HCT116 (cell line): Measurements from ENCODE around the gene SCRN2. TPM values are rescaled to one million over a fixed set of nuclear protein-coding genes. Genes with fewer than 3 reads are reported as not detected.

ENCODE experiments used
- ATAC-seq: fragments of 200-7000 bp; cut with Tn5 transposase; 2 replicates; pipeline ENCODE4 v1.9.1; 2020; ENCODE audit warnings: mild to moderate bottlenecking, moderate library complexity
- BruUV-seq: library from RNA; stranded (reverse); fragments of 400-500 nt; replicated peaks from 2 replicates; lab custom pipeline; 2021; lab: Mats Ljungman, UMichigan
- CTCF ChIA-PET: fragments of 300-600 bp; sonication (Branson Sonifier 250); formaldehyde crosslinking; loops from one replicate; lab custom pipeline; 2021; ENCODE audit warnings: antibody characterized with exemption; lab: Charles Lee
- POLR2A ChIA-PET: fragments of 300-600, 350-600 bp; sonication (Branson Sonifier 250); formaldehyde crosslinking; loops from one replicate; lab custom pipeline; 2021; ENCODE audit warnings: antibody characterized with exemption; lab: Charles Lee
- RAD21 ChIA-PET, 2 experiments: fragments of 300-600 bp; sonication (Branson Sonifier 250); formaldehyde crosslinking; loops; one replicate each; lab custom pipeline; 2023; ENCODE audit warnings: low total read pairs in 2 of 2; ENCODE audit not compliant: uncharacterized antibody in 2 of 2, unreplicated experiment in 2 of 2, low non-redundant PET in 1 of 2; lab: Charles Lee
- DNase-seq: peaks from one replicate; pipeline ENCODE4 v3.0.0-alpha.2; 2010; ENCODE audit warnings: low read depth, low spot score
- H2AFZ ChIP-seq: fragments of 200-600 bp; shearing (Covaris generic), sonication (generic); 2 replicates; pipeline ENCODE4 v1.6.1; 2017; ENCODE audit warnings: low read depth, mixed run types, mixed read lengths, antibody characterized with exemption, low read length; ENCODE audit not compliant: poor library complexity, severe bottlenecking
- H3K27ac ChIP-seq: 2 replicates; pipeline ENCODE4 v1.5.1; 2012; ENCODE audit warnings: low read depth, low read length
- H3K27me3 ChIP-seq: fragments of 200-600 bp; sonication (generic); 2 replicates; pipeline ENCODE4 v1.6.1; 2016; ENCODE audit warnings: mixed run types, low read length, mixed read lengths; ENCODE audit not compliant: insufficient read depth
- H3K36me3 ChIP-seq, 2 experiments: fragments of 200-500 bp in 1 of 2; fragments of 200-600 bp in 1 of 2; sonication (Bioruptor generic) in 1 of 2; sonication (generic) in 1 of 2; 2 replicates each; pipeline versions ENCODE4 v1.5.1 to v1.6.1; 2014 to 2016; ENCODE audit warnings: low read length in 2 of 2, inconsistent platforms in 1 of 2, mixed read lengths in 1 of 2, mixed run types in 1 of 2; ENCODE audit not compliant: insufficient read depth in 2 of 2, control insufficient read depth in 1 of 2
- H3K4me1 ChIP-seq, 2 experiments: fragments of 200-600 bp in 1 of 2; sonication (generic) in 1 of 2; 2 replicates each; pipeline versions ENCODE4 v1.5.1 to v1.6.1; 2012 to 2017; ENCODE audit warnings: low read length in 2 of 2, inconsistent platforms in 1 of 2, mild to moderate bottlenecking in 1 of 2, mixed read lengths in 1 of 2, mixed run types in 1 of 2, moderate library complexity in 1 of 2; ENCODE audit not compliant: insufficient read depth in 2 of 2, control insufficient read depth in 1 of 2
- H3K4me2 ChIP-seq: fragments of 200-600 bp; sonication (generic); 2 replicates; pipeline ENCODE4 v1.6.1; 2017; ENCODE audit warnings: mixed run types, low read length, mixed read lengths
- H3K4me3 ChIP-seq, 2 experiments: fragments of 200-600 bp in 1 of 2; sonication (generic) in 1 of 2; replicated peaks in 1 of 2; 2 replicates each; pipeline ENCODE4 v1.5.1; 2011 to 2016; ENCODE audit warnings: low read length in 2 of 2, control low read depth in 1 of 2, low read depth in 1 of 2, mild to moderate bottlenecking in 1 of 2, mixed read lengths in 1 of 2, mixed run types in 1 of 2
- H3K79me2 ChIP-seq: fragments of 200-600 bp; sonication (generic); 2 replicates; pipeline ENCODE4 v1.6.1; 2017; ENCODE audit warnings: mild to moderate bottlenecking, mixed run types, low read length, moderate library complexity, mixed read lengths; ENCODE audit not compliant: insufficient read depth
- H3K9ac ChIP-seq: fragments of 200-600 bp; sonication (generic); 2 replicates; pipeline ENCODE4 v1.6.1; 2016; ENCODE audit warnings: low read length, mixed read lengths
- H3K9me2 ChIP-seq: fragments of 200-600 bp; sonication (generic), shearing (Covaris generic); 2 replicates; pipeline ENCODE4 v1.6.1; 2017; ENCODE audit warnings: mixed run types, mild to moderate bottlenecking, moderate library complexity; ENCODE audit not compliant: insufficient read depth
- H3K9me3 ChIP-seq, 2 experiments: fragments of 200-500 bp in 1 of 2; fragments of 200-600 bp in 1 of 2; sonication (Bioruptor generic) in 1 of 2; sonication (generic) in 1 of 2; 2 replicates each; pipeline ENCODE4 v1.6.1; 2014 to 2017; ENCODE audit warnings: low read length in 2 of 2, mixed read lengths in 2 of 2, inconsistent platforms in 1 of 2, low read depth in 1 of 2, mild to moderate bottlenecking in 1 of 2, mixed run types in 1 of 2, moderate library complexity in 1 of 2; ENCODE audit not compliant: control insufficient read depth in 1 of 2, insufficient read depth in 1 of 2
- H4K20me1 ChIP-seq: fragments of 200-600 bp; sonication (generic), shearing (Covaris generic); 2 replicates; pipeline ENCODE4 v1.6.1; 2017; ENCODE audit warnings: mixed run types, mild to moderate bottlenecking, moderate library complexity; ENCODE audit not compliant: insufficient read depth
- ATF3 ChIP-seq: IDR thresholded peaks from 2 replicates; pipeline ENCODE4 v1.6.1; 2012
- CEBPB ChIP-seq: IDR thresholded peaks from 2 replicates; pipeline ENCODE4 v1.6.1; 2012; ENCODE audit warnings: low read depth
- CTCF ChIP-seq, 3 experiments: fragments of 200-600 bp in 1 of 3; sonication (generic) in 1 of 3; IDR thresholded peaks in 2 of 3; conservative IDR thresholded peaks in 1 of 3; 2 replicates each; pipeline ENCODE4 v1.5.1; 2012 to 2017; ENCODE audit warnings: low read depth in 2 of 3, low read length in 2 of 3, antibody characterized with exemption in 1 of 3, borderline replicate concordance in 1 of 3, control low read depth in 1 of 3, mild to moderate bottlenecking in 1 of 3, mixed read lengths in 1 of 3, mixed run types in 1 of 3, moderate library complexity in 1 of 3; ENCODE audit not compliant: insufficient read depth in 1 of 3
- EGR1 ChIP-seq: IDR thresholded peaks from 2 replicates; pipeline ENCODE4 v1.6.1; 2012; ENCODE audit warnings: low read depth
- ELF1 ChIP-seq: IDR thresholded peaks from 2 replicates; pipeline ENCODE4 v1.6.1; 2012; ENCODE audit warnings: low read depth, borderline replicate concordance
- EZH2 ChIP-seq: fragments of 200-600 bp; sonication (generic); IDR thresholded peaks from 2 replicates; pipeline ENCODE4 v1.6.1; 2017; ENCODE audit warnings: antibody characterized with exemption, mixed run types
- JUND ChIP-seq: IDR thresholded peaks from 2 replicates; pipeline ENCODE4 v1.6.1; 2012
- MAX ChIP-seq: IDR thresholded peaks from 2 replicates; pipeline ENCODE4 v1.6.1; 2012
- POLR2A ChIP-seq: IDR thresholded peaks from 2 replicates; pipeline ENCODE4 v1.7.0; 2011; ENCODE audit warnings: borderline replicate concordance; ENCODE audit not compliant: insufficient read depth, insufficient read length; ENCODE audit errors: extremely low read depth
- POLR2AphosphoS5 ChIP-seq: IDR thresholded peaks from 2 replicates; pipeline ENCODE4 v1.6.1; 2011; ENCODE audit warnings: mild to moderate bottlenecking, low read depth, low read length, moderate library complexity
- RAD21 ChIP-seq: IDR thresholded peaks from 2 replicates; pipeline ENCODE4 v1.6.1; 2012; ENCODE audit warnings: low read depth, mild to moderate bottlenecking
- REST ChIP-seq: IDR thresholded peaks from 2 replicates; pipeline ENCODE4 v1.6.1; 2012; ENCODE audit warnings: low read depth
- SIN3A ChIP-seq: IDR thresholded peaks from 2 replicates; pipeline ENCODE4 v1.6.1; 2012; ENCODE audit warnings: low read depth
- SP1 ChIP-seq: IDR thresholded peaks from 2 replicates; pipeline ENCODE4 v1.6.1; 2012; ENCODE audit warnings: low read depth
- SRF ChIP-seq: IDR thresholded peaks from 2 replicates; pipeline ENCODE4 v1.6.1; 2012; ENCODE audit warnings: low read depth
- TCF7L2 ChIP-seq: IDR thresholded peaks from 2 replicates; pipeline ENCODE4 v1.7.0; 2011; ENCODE audit warnings: borderline replicate concordance, inconsistent platforms; ENCODE audit not compliant: insufficient read depth, insufficient read length; ENCODE audit errors: extremely low read depth
- YY1 ChIP-seq: IDR thresholded peaks from 2 replicates; pipeline ENCODE4 v1.6.1; 2011; ENCODE audit warnings: low read length, low read depth, moderate library complexity, mild to moderate bottlenecking; ENCODE audit not compliant: insufficient replicate concordance; ENCODE audit errors: extremely low read depth
- ZBTB33 ChIP-seq: IDR thresholded peaks from 2 replicates; pipeline ENCODE4 v1.6.1; 2011; ENCODE audit warnings: mild to moderate bottlenecking, low read length, moderate library complexity; ENCODE audit not compliant: insufficient replicate concordance; ENCODE audit errors: extremely low read depth
- intact Hi-C: fragments of 100-400 bp; cut with micrococcal nuclease; formaldehyde crosslinking; loops from 2 replicates; pipeline ENCODE4 v1.10.0; 2022
- total RNA-seq: library from RNA; stranded (reverse); gene quantifications from one replicate; pipeline ENCODE4 v1.2.1, GENCODE V29; 2021; ENCODE audit not compliant: unreplicated experiment

Gene SCRN2
- total RNA-seq, 1 experiment from 2014 or later, result 53.2 TPM

GRCh38 chr17:47873200-47874090 lies 32.4 kb upstream of the SCRN2 start:
- Histone ChIP-seq H3K27ac (no peak overlapping the region), H3K27me3 (peaks cover 7% of the 10 kb centered on the region; the same call in 1 of the 2 replicates), H3K9me2 (no peaks in the 10 kb centered on the region), H3K9ac (no peak overlapping the region), H2AFZ (no peak overlapping the region), H3K9me3 (no peaks in the 10 kb centered on the region), H3K4me1 (peaks cover 9 to 33% of the 10 kb centered on the region in 2 experiments), H3K36me3 (no peaks in the 10 kb centered on the region), H3K4me3 (no peak overlapping the region), H3K4me2 (no peak overlapping the region), H3K79me2 (no peaks in the 10 kb centered on the region), H4K20me1 (no peaks in the 10 kb centered on the region)
- intact Hi-C loops, result no loop called here
- TF ChIP-seq SIN3A (no peak), JUND (no peak), RAD21 (no peak), EZH2 (no peak), SRF (no peak), REST (no peak), CEBPB (no peak), YY1 (no peak), CTCF (IDR thresholded peaks at IDR 0.05 in 2 of 3, conservative IDR thresholded peaks at IDR 0.05 in 1 of 3; ENCODE audit: borderline replicate concordance in 1 of 3, insufficient read depth in 1 of 3, low read depth in 2 of 3, low read length in 2 of 3) (no peak), EGR1 (no peak), POLR2AphosphoS5 (no peak), ZBTB33 (no peak), ELF1 (no peak), MAX (no peak), TCF7L2 (no peak), ATF3 (no peak), SP1 (no peak), POLR2A (no peak)
- POLR2A ChIA-PET, result no interaction called here
- no peak for ATAC-seq
- CTCF ChIA-PET, result no interaction called here
- no TSS peak for BruUV-seq
- RAD21 ChIA-PET, result no interaction called here
- no peak for DNase-seq
